GM19099 (cell line): ENCODE results near the gene CREB3L2.

Source experiments
- POLR2A ChIP-seq: IDR thresholded peaks from 3 replicates; pipeline ENCODE4 v1.6.1; 2011; ENCODE audit warnings: low read depth; ENCODE audit not compliant: insufficient read length; ENCODE audit errors: extremely low read depth

CREB3L2 gene

DNA sequence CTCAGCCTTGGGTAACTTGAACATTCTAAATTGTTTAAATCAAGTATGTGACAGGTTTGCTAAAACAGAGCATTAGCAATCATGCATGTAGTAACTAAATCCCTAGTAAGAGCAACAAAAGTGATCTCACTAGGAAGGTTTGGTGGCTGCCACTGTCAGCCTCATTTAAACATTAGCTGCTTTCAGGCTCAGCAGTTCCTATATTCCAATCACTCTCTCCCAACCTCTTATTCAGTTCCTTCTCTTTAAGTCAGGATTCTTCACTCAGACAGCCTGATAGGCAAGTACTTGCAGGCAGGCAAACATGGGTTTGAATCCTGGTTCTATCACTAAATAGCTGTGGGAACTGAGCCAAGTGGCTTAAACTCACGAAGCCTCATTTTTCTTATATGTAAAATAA, 3.6 kb downstream of the CREB3L2 start:
- TF ChIP-seq POLR2A, result no peak

DNA sequence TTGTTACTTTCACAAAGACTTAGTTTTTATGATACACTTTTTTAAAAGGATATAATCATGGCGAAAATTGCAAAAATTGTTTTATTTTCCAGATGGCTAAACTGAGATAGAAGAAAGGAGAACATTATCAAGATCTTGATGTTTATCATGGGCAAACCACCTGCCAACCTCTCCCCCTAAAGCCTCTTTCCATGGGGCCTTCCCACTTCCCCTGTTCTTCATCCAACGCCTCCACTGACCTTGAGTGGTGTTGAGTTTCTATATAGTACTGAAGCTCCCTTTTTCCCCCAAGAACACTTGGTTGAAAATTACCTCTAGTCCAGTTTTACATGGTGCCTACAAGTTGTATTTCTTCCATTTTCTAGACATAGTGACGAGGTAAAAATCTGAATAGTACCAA, 5.0 kb downstream of the CREB3L2 start:
- TF ChIP-seq POLR2A, result no peak

DNA sequence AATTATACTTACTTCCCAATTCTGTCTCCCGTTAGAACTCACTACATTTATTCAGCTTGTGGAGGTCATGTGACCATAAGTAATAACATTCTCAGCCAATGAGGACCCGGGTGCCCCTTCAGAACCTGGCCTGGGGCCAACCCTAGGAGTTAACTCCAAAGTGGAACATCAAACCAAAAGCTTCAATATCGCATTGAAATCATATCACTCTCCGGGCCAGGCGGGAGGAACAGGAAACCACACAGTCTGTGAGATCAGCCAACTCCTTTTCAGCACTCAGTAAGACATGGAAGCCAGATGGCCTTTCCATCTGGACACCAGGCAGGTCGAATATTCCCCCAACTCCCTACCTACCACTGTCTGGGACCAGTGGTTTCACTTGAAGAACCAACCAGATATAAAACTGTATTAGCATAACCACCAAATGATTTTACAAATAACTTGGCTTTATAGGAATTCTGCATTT, 5.5 kb downstream of the CREB3L2 start:
- no peak for TF ChIP-seq POLR2A

DNA sequence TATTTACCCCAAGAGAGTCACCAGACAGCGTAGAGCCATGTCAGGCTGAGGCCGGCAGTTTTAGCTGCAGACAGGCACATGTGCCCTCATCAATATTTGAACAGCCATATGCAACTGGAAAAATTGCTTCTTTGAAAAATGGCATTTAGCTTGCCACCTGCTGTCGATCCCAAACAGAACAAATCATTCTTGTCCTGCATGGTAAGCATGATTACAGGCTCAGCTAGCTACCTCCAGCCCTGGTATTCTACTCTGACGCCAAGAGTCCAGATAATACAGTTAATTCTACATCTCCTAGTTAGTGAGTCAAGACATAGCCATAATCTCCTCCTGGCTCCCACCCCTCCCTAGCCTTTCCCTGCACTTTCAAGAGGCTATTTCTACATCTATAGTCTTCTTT, 7.7 kb downstream of the CREB3L2 start:
- no peak for TF ChIP-seq POLR2A

DNA sequence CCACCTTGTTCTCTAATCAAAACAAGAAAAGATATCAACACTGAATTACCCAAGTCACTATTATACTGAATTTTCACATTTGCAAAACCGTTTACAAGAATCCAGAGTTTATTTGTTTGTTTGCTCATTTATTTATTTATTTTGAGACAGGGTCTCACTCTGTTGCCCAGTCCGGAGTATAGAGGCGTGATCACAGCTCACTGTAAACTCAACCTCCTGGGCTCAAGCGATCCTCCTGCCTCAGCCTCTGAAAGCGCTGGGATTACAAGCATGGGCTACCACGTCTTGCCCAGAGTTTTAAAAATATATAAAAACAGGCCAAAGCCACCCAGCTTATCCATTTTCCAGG, 8.5 kb downstream of the CREB3L2 start:
- no peak for TF ChIP-seq POLR2A

DNA sequence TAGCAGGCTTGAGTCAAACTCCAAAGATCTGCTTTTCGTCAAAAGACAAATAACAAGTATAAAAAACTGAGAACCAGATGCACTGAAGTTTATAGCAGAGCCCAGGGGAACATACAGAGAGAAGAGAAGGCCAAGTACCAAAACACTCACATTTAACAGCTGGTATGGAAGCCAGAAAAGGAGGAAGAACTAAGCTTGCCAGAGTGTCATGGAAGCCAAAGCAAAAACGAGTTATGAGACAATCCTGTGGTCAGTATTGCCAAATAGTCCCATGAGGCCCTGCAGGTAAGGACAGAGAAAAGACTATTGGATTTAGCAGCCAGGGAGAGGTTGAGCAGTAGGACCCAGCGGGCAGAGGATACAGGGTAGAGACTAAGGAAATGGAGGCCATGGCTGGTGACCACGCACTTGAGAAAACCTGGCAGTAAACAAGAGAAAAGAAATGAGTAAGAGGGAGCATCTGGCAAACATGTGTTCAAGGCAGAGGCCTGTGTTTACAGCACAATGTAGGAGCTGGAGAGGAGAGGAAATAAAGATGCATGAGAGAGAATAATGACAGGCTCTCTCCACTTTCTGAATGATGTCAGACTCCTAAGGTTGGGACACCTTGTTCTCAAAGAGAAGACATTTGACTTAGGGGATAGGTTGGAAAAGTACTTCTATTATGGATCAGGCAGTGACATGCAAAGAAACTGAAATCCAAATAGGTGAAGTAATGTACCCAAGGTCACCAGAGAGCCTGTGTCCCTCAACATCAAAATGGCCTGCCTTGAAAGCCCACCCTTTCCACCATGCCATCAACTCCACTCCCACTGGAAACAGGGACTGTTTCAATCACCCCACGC, 9.1 kb downstream of the CREB3L2 start:
- TF ChIP-seq POLR2A, result no peak

DNA sequence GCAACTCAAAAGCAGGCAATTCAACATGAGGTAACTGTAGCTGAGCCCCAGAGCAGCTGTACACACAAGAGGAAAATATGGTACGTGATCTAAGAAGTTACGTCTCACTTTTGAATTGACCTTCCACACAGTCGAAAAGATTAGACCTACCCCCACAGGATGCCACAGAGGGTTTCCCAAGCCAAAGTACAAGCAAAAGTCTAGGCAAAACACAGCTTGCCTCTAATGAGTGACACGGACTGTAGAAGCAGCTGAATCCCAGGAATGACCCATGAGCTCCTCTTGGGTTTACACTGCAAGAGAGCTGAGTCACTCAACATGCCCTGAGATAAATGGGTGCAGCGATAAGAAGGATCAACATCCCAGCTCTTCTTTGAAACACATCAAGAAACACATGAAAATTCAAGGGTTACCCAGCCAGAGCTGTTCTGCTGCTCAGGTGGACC, 9.8 kb downstream of the CREB3L2 start:
- TF ChIP-seq POLR2A, result no peak

DNA sequence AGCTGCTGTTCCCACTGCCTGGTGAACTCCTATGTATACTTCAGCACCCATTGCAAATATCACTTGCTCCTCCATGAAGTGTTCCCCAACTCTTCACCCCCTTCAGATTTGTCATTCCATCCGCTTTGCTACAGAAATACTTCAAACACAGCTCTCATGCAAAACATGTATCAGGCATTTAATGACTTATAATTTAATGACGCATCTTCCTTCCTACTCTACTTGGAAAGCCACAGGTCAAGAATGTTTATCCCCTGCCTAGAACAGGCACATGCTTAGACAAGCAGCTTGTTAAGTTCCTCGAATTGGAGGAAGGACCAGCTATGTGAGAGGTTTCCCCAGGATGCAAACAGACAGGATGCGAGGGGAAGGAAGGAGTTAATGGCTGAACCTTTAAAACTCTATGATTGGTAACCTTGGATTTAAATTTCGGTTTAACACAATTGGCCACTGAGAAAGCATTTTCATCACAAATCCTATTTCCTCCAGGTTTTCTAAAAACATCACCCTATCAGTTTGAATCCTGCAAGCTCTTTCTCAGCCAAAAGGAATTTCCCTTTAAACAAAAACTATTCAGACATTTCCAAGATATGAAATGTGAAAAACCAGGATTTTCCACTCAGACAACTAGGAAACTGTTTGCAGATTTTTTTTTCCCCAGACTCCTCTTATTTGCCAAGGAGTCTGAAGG, 11.5 kb downstream of the CREB3L2 start:
- TF ChIP-seq POLR2A, result no peak

DNA sequence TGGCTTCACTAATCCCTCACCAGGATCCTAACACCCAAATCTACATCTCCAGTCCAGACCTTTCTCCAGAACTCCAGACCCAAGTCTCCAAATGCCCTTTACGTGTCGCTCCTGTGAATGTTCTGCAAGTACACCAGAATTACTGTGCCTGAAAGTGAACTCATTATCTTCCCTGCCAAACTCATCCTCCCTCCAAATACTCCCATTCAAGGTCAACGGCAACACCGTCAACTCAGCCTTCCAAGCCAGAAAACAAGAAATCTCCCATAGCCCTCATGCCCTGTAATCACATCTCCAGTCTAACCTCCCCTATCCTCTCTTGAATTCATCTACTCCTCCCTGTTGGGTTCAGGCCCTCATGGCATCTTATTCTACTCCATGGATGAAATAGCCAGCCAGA, 12.3 kb downstream of the CREB3L2 start:
- TF ChIP-seq POLR2A, result no peak

DNA sequence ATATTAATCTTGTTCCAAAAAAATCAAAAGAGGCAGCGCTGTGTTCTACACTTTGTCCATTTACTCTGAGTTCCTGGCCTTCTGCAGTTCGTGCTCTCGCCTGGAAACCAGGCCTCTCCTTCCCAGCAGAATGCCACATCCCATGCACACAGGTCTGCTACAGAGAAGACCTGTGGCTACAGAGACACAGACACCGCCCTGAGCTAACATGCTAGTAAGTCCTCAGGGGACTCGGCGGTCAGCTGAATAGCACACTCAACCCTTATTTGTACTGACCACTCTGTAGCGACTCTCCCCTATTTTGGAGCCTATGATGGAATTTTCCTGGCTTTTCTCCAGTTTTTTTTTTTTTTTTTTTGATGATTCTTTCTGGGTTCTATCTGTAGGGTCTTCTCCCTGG, 12.8 kb downstream of the CREB3L2 start:
- TF ChIP-seq POLR2A, result no peak

DNA sequence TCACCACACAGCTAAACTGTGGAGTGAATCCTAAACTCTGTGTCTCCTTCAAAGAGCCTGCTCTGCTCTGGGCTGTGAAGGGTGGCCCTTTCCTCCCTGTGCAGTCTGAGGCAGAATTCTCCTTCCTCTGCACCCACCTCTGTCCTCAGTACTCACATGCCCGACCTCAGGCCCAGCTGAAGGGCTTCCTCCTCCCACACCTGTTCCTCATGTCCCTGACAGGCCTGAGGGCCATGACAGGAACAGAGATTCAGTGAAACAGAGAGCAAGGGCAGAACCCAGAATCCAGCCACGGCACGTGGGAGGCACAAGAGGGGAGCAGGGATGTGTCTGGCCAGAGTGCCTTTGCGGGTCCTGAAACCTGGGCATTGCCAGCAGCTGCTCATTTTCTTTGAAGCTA, 13.9 kb downstream of the CREB3L2 start:
- TF ChIP-seq POLR2A, result no peak

DNA sequence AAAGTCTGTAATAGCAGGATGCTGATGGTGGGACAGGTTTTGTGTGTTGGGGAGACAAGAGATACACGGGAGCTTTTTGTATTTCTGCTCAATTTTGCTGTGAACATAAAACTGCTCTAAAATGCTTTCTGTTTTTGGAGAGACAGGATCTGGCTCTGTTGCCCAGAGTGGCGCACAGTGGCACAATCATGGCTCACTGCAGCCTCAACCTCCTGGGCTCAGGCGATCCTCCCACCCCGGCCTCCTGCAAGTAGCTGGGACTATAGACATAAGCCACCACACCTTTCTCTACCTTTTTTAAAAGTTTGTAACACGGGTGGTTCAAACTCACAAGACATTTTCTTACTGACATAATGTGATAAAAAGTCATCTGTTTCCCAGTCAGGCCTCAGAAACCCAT, 14.3 kb downstream of the CREB3L2 start:
- no peak for TF ChIP-seq POLR2A

DNA sequence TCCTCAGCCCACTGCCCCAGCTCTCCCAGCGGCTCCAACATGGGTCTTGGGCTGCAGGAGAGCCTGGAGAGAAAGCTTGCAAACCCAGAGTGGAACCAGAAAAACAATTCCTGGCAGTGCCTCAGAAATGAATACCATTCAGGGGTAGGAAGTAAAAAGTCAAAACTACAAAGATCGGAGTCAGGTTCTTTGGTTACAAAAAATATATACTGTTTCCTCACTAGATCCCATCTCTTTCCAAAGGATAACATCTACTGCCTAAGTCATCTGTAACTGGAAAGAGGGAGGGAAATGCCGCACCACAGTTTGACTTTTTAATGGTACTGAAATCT, 14.9 kb downstream of the CREB3L2 start:
- no peak for TF ChIP-seq POLR2A

DNA sequence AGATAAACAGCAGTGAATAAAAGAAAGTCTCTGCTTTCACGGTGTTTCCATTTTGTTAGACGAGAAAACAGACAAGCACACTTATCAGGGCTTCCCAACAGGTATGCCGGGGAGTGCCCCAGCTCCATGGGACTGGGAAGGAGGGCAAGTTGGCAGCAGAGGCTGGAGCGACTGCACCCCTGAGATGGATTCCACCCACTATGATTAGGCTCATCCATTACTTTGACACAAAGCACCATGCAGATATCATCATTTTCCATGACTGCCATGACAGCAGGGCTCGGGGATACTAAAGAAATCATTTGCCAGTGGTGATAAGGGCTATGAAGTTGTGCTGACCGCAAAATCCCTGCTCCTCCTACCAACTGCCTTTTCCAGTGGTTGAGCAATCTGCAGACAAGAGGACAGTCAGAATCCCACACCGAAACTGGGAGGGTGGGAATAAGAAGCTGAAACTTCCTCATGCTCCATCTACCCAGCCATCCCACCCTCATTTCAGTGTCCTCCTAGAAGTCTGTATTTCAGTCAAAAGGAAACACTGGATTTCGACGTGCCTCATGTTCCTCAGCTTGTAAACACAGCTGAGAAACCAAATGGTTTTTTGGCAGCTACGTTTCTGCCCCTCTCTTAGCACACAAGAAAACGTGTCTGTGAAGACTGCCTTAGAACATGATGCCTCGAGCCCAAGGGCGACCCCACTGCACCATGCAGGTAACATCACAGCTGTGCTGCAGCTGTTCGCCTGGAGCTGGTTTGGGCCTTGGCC, 15.5 kb downstream of the CREB3L2 start:
- TF ChIP-seq POLR2A, result no peak

DNA sequence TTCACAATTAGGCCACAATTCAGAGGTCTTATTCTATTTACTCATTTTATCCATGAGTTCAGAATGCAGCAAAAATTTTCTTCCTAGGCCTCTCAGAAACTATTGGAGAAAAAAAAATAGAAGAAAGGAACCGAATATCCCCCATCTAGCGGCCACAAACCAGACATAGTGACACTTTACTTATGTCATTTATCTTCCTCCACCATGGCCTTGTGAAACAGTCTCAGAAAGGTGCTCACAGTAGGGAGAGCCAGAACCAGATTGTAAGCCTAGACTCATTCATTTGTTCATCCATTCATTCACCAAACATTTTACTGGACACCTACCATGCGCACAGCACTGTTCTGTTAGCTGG, 16.0 kb downstream of the CREB3L2 start:
- no peak for TF ChIP-seq POLR2A

DNA sequence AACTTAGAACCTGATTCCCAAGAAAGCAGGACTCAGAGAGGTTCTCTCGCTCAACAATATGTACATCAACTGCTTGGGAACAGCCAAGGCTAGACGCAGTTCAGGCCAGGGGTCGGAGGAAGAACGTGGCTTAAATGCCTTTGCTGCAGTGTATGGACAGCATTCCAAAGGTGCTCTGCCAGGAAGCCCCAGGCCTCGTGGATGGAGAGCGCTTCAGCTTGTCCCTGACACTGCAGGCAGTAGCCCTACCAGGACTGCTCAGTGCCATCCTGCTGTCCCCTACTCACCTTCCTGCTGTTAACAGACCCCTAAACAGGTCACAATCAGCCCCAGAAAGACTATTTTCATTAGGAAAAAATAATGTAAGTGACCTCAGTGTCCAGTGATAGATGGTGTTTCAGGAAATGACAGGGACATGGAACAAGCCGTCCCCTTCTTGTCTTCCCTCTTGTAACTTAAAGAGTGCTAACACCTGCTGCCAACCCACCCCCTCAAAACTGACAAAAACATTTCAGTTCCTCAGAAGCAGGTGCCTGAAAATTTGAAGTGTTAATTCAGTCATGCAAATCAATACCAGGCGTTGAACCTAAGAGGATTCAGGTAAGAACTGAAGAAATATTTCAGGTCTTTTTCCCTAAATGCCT, 16.5 kb downstream of the CREB3L2 start:
- no peak for TF ChIP-seq POLR2A
